ENCODE data around the gene STX8. TPM values are rescaled to one million over a fixed set of nuclear protein-coding genes. Genes with fewer than 3 reads are reported as not detected.

The STX8 gene
- total RNA-seq, 1 experiment from 2014 or later: 38.8 TPM

- Histone ChIP-seq H3K4me3 (replicated peaks in 1 of 2; ENCODE audit: low read depth in 1 of 2, low read length in 2 of 2) (no peak overlapping the region), H3K79me2 (ENCODE audit: insufficient read depth, low read length) (no peaks in the 10 kb centered on the region), H2AFZ (ENCODE audit: low read depth, low read length, poor library complexity, severe bottlenecking) (no peak overlapping the region), H3K4me2 (ENCODE audit: low read length) (no peak overlapping the region), H3K27me3 (ENCODE audit: insufficient read depth, low read length) (no peaks in the 10 kb centered on the region), H3K4me1 (ENCODE audit: control insufficient read depth in 1 of 2, insufficient read depth in 2 of 2, low read length in 2 of 2) (no peaks in the 10 kb centered on the region), H3K36me3 (ENCODE audit: control insufficient read depth in 1 of 2, insufficient read depth in 2 of 2, low read length in 2 of 2) (no peaks in the 10 kb centered on the region), H3K9me2 (ENCODE audit: insufficient read depth) (no peaks in the 10 kb centered on the region), H3K9ac (ENCODE audit: low read length) (no peak overlapping the region), H3K27ac (ENCODE audit: low read depth, low read length) (no peak overlapping the region), H4K20me1 (ENCODE audit: insufficient read depth) (no peaks in the 10 kb centered on the region), H3K9me3 (ENCODE audit: control insufficient read depth in 1 of 2, insufficient read depth in 1 of 2, low read depth in 1 of 2, low read length in 2 of 2) (no peaks in the 10 kb centered on the region)
- DNase-seq (ENCODE audit: low read depth, low spot score): no peak
- no TSS peak for BruUV-seq (replicated peaks)
- POLR2A ChIA-PET: no interaction called here
- intact Hi-C loops (cut with micrococcal nuclease): no loop called here
- RAD21 ChIA-PET (ENCODE audit: low non-redundant PET in 1 of 2, low total read pairs in 2 of 2, uncharacterized antibody in 2 of 2, unreplicated experiment in 2 of 2): no interaction called here
- CTCF ChIA-PET: no interaction called here
- no peak for ATAC-seq
- TF ChIP-seq CTCF (IDR thresholded peaks at IDR 0.05 in 2 of 3, conservative IDR thresholded peaks at IDR 0.05 in 1 of 3; ENCODE audit: borderline replicate concordance in 1 of 3, insufficient read depth in 1 of 3, low read depth in 2 of 3, low read length in 2 of 3): no peak
- no peak for TF ChIP-seq JUND (IDR thresholded peaks at IDR 0.05)
- no peak for TF ChIP-seq SRF (IDR thresholded peaks at IDR 0.05; ENCODE audit: low read depth)
- no peak for TF ChIP-seq EZH2phosphoT487 (IDR thresholded peaks at IDR 0.05; ENCODE audit: borderline replicate concordance)
- TF ChIP-seq EGR1 (IDR thresholded peaks at IDR 0.05; ENCODE audit: low read depth): no peak
- no peak for TF ChIP-seq ELF1 (IDR thresholded peaks at IDR 0.05; ENCODE audit: borderline replicate concordance, low read depth)
- no peak for TF ChIP-seq SIN3A (IDR thresholded peaks at IDR 0.05; ENCODE audit: low read depth)
- TF ChIP-seq CBX3 (IDR thresholded peaks at IDR 0.05; ENCODE audit: low read depth): no peak
- TF ChIP-seq POLR2A (IDR thresholded peaks at IDR 0.05; ENCODE audit: borderline replicate concordance, extremely low read depth, insufficient read depth, insufficient read length): no peak
- TF ChIP-seq TCF7L2 (IDR thresholded peaks at IDR 0.05; ENCODE audit: borderline replicate concordance, extremely low read depth, insufficient read depth, insufficient read length): no peak
- no peak for TF ChIP-seq ZBTB33 (IDR thresholded peaks at IDR 0.05; ENCODE audit: extremely low read depth, insufficient replicate concordance, low read length)
- no peak for TF ChIP-seq YY1 (IDR thresholded peaks at IDR 0.05; ENCODE audit: extremely low read depth, insufficient replicate concordance, low read depth, low read length)
Measured at GRCh38 chr17:9498490-9498889, 77.1 kb downstream of the STX8 start.
